Embryonic facial prominence (tissue), 1 donor: ENCODE data around the gene GGCT.
"Not testable (repeated sequence)": the region's sequence is repeated elsewhere in the genome, so short reads cannot be mapped to it uniquely, and the experiment has no call there.

Experiments used
- DNase-seq: peaks from one replicate; pipeline ENCODE4 v3.0.0-alpha.2; 2016; ENCODE audit errors: extremely low spot score

Gene GGCT

GRCh38 chr7:30504301-30505173, at the start of gene GGCT:
TSS of gene GGCT (minus strand) at chr7:30504829. CDS start at chr7:30504709, 120 bp downstream.
- peak; percentile 92 for DNase-seq

- no peak for DNase-seq
Measured at GRCh38 chr7:30553546-30553945, 48.9 kb upstream of the GGCT start.

- no peak for DNase-seq
Measured at GRCh38 chr7:30553141-30553540, 48.5 kb upstream of the GGCT start.

GRCh38 chr7:30552330-30552729, 47.7 kb upstream of the GGCT start:
- DNase-seq, result no peak

GRCh38 chr7:30549931-30550493, 45.4 kb upstream of the GGCT start:
- no peak for DNase-seq

- DNase-seq, result peak; percentile 45
Measured at GRCh38 chr7:30548845-30549244, 44.2 kb upstream of the GGCT start.

- DNase-seq, result no peak
Measured at GRCh38 chr7:30546596-30546995, 42.0 kb upstream of the GGCT start.

- DNase-seq, result no peak
Measured at GRCh38 chr7:30545791-30546555, 41.3 kb upstream of the GGCT start.

- no peak for DNase-seq
Measured at GRCh38 chr7:30543813-30544525, 39.3 kb upstream of the GGCT start.

GRCh38 chr7:30543115-30543514, 38.5 kb upstream of the GGCT start:
- not testable (repeated sequence) for DNase-seq

GRCh38 chr7:30533886-30534285, 29.3 kb upstream of the GGCT start:
- no peak for DNase-seq

- DNase-seq, result no peak
Measured at GRCh38 chr7:30531286-30531685, 26.7 kb upstream of the GGCT start.

- DNase-seq, result no peak
Measured at GRCh38 chr7:30530373-30530772, 25.7 kb upstream of the GGCT start.

GRCh38 chr7:30528779-30529178, 24.1 kb upstream of the GGCT start:
- DNase-seq, result no peak

GRCh38 chr7:30527297-30527696, 22.7 kb upstream of the GGCT start:
- not testable (repeated sequence) for DNase-seq

GRCh38 chr7:30526163-30526562, 21.5 kb upstream of the GGCT start:
- DNase-seq, result no peak

GRCh38 chr7:30525429-30525828, 20.8 kb upstream of the GGCT start:
- DNase-seq, result no peak

- no peak for DNase-seq
Measured at GRCh38 chr7:30524545-30524944, 19.9 kb upstream of the GGCT start.

GRCh38 chr7:30523466-30523865, 18.8 kb upstream of the GGCT start:
- no peak for DNase-seq

GRCh38 chr7:30522159-30522558, 17.5 kb upstream of the GGCT start:
- DNase-seq, result no peak

GRCh38 chr7:30521532-30521931, 16.9 kb upstream of the GGCT start:
- DNase-seq, result no peak

- DNase-seq, result no peak
Measured at GRCh38 chr7:30519122-30519521, 14.5 kb upstream of the GGCT start.
